GM18499 (cell line): ENCODE data around the gene UGT2A1.
A peak's percentile ranks its signal among the peaks of the same experiment; 100 is the strongest.
"Not testable (repeated sequence)": the region's sequence is repeated elsewhere in the genome, so short reads cannot be mapped to it uniquely, and the experiment has no call there.

Experiments used
- ATAC-seq: cut with Tn5 transposase; IDR thresholded peaks from one replicate; pipeline ENCODE4 v1.9.1; 2021; ENCODE audit warnings: moderate number of reproducible peaks; ENCODE audit not compliant: insufficient read depth, unreplicated experiment

Gene UGT2A1

GRCh38 chr4:69653147-69653546 is at the start of gene UGT2A1:
Gene UGT2A1, minus strand, starts transcription at chr4:69653247. Its CDS starts 5,603 bp downstream, at chr4:69647644.
- ATAC-seq, result no peak

- ATAC-seq, result no peak
Observed at GRCh38 chr4:69702201-69702600, 49.2 kb upstream of the UGT2A1 start.

GRCh38 chr4:69701696-69702095 is 48.6 kb upstream of the UGT2A1 start:
- ATAC-seq, result no peak

- ATAC-seq, result no peak
Observed at GRCh38 chr4:69697536-69698242, 44.6 kb upstream of the UGT2A1 start.

GRCh38 chr4:69689599-69689998 is 36.6 kb upstream of the UGT2A1 start:
- peak; percentile 64 for ATAC-seq

GRCh38 chr4:69684804-69685203 is 31.8 kb upstream of the UGT2A1 start:
- no peak for ATAC-seq

GRCh38 chr4:69668680-69669079 is 15.6 kb upstream of the UGT2A1 start:
- no peak for ATAC-seq

GRCh38 chr4:69664009-69664408 is 11.0 kb upstream of the UGT2A1 start:
- not testable (repeated sequence) for ATAC-seq

GRCh38 chr4:69661130-69661803 is 8.2 kb upstream of the UGT2A1 start:
- not testable (repeated sequence) for ATAC-seq

- no peak for ATAC-seq
Observed at GRCh38 chr4:69658133-69658532, 5.1 kb upstream of the UGT2A1 start.

- ATAC-seq, result no peak
Observed at GRCh38 chr4:69656653-69657158, 3.7 kb upstream of the UGT2A1 start.

- ATAC-seq, result no peak
Observed at GRCh38 chr4:69650872-69651271, 2.2 kb downstream of the UGT2A1 start.

- ATAC-seq, result no peak
Observed at GRCh38 chr4:69649629-69650028, 3.4 kb downstream of the UGT2A1 start.

GRCh38 chr4:69649207-69649606 is 3.8 kb downstream of the UGT2A1 start:
- ATAC-seq, result no peak

- ATAC-seq, result no peak
Observed at GRCh38 chr4:69642961-69643360, 10.1 kb downstream of the UGT2A1 start.

GRCh38 chr4:69640289-69640688 is 12.8 kb downstream of the UGT2A1 start:
- no peak for ATAC-seq

- ATAC-seq, result no peak
Observed at GRCh38 chr4:69639542-69639941, 13.5 kb downstream of the UGT2A1 start, which contains the start of gene UGT2A2. Gene UGT2A2, minus strand, starts transcription at chr4:69639642. Its CDS starts 2 bp downstream, at chr4:69639640.

- no peak for ATAC-seq
Observed at GRCh38 chr4:69617083-69617694, 35.9 kb downstream of the UGT2A1 start.

- no peak for ATAC-seq
Observed at GRCh38 chr4:69610484-69610883, 42.6 kb downstream of the UGT2A1 start.

- no peak for ATAC-seq
Observed at GRCh38 chr4:69601065-69601464, 52.0 kb downstream of the UGT2A1 start.

- ATAC-seq, result no peak
Observed at GRCh38 chr4:69600013-69600412, 53.0 kb downstream of the UGT2A1 start.
